Brain microvascular endothelial cell (primary cell): ENCODE results near the gene TCAIM.
"Not testable (repeated sequence)": the region's sequence is repeated elsewhere in the genome, so short reads cannot be mapped to it uniquely, and the experiment has no call there.

Experiments
- DNase-seq: peaks from one replicate; pipeline ENCODE4 v3.0.0-alpha.2; 2020
- H3K27ac ChIP-seq: fragments of 250-450 bp; sonication (Bioruptor Pico); 2 replicates; pipeline ENCODE4 v1.5.1; 2020; ENCODE audit warnings: mild to moderate bottlenecking, moderate library complexity
- H3K27me3 ChIP-seq: fragments of 250-450 bp; sonication (Bioruptor Pico); replicated peaks from 2 replicates; pipeline ENCODE4 v1.5.1; 2020; ENCODE audit warnings: mild to moderate bottlenecking
- H3K36me3 ChIP-seq: fragments of 250-450 bp; sonication (Bioruptor Pico); replicated peaks from 2 replicates; pipeline ENCODE4 v1.5.1; 2020; ENCODE audit warnings: mild to moderate bottlenecking
- H3K4me3 ChIP-seq: 2 replicates; pipeline ENCODE4 v1.5.1; 2011; ENCODE audit warnings: low read depth, mild to moderate bottlenecking, control low read depth, low read length, moderate library complexity
- in situ Hi-C: cut with HindIII; loops from 2 replicates; pipeline ENCODE4 v1.10.0; 2017; ENCODE audit warnings: low sequenced_read_pairs, low pct_ligation_motif_present
- TF ChIP-seq, protein P1 (sequence below): IDR thresholded peaks from 2 replicates; pipeline ENCODE4 v1.5.1; 2011; ENCODE audit warnings: low read depth, mild to moderate bottlenecking, moderate library complexity, low read length, control low read depth, inconsistent platforms; ENCODE audit errors: missing control alignments

Gene TCAIM

DNA sequence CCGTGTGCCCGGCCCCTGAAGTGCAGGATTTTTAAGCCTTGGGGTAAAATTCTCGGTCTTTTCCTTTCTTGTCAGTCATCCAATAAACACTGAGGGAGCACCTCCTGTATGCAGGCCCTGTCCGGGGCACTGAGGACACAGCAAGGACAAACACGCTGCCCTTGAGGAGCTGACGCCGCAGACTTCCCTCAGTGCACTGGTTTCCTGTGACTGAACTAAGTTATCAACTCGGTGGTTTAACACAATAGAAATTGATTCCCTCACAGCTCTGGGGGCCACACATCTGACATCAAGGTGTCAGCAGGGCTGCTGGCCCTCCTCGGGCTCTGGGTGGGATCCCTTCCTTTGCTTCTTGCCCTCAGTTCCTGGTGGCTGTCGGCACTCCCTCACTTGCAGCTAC is 73.8 kb downstream of the TCAIM start:
- Histone ChIP-seq H3K27me3 (no peaks in the 10 kb centered on the region), H3K27ac (no peak overlapping the region), H3K4me3 (no peak overlapping the region), H3K36me3 (no peaks in the 10 kb centered on the region)
- TF ChIP-seq, protein P1, sequence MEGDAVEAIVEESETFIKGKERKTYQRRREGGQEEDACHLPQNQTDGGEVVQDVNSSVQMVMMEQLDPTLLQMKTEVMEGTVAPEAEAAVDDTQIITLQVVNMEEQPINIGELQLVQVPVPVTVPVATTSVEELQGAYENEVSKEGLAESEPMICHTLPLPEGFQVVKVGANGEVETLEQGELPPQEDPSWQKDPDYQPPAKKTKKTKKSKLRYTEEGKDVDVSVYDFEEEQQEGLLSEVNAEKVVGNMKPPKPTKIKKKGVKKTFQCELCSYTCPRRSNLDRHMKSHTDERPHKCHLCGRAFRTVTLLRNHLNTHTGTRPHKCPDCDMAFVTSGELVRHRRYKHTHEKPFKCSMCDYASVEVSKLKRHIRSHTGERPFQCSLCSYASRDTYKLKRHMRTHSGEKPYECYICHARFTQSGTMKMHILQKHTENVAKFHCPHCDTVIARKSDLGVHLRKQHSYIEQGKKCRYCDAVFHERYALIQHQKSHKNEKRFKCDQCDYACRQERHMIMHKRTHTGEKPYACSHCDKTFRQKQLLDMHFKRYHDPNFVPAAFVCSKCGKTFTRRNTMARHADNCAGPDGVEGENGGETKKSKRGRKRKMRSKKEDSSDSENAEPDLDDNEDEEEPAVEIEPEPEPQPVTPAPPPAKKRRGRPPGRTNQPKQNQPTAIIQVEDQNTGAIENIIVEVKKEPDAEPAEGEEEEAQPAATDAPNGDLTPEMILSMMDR, result no peak
- DNase-seq, result no peak
- in situ Hi-C loops, result no loop called here

DNA sequence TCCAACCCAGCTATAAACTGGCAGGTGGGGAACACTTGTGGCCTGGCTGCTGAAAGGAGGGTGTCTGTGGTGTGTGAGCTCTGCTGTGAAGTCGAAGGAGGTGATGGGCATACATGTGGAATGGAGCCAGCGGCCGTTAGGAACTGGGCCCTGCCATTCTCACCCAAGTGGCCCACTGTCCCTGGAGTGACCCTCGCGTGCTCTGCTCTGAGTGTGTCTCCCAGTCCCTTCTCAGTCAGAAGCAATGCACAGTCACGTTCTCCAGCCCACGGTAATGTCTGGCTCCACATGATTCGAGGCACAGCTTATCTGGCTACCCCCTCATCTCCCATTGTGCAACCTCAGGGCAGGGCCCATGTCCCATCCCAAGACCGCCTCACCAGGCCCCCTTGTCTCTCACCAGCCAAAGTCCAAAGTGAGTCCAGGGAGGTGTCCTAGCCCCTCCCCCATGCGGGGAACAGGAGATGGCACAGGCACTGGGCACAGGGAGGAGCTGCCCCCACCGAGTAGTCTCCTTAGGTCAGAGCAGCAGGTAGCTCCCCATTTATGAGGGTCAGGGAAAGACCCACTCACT is 76.0 kb downstream of the TCAIM start:
- TF ChIP-seq, protein P1, result no peak
- H3K4me3 ChIP-seq, result no peak overlapping the region
- in situ Hi-C loops, result no loop called here
- H3K27me3 ChIP-seq, result no peaks in the 10 kb centered on the region
- H3K36me3 ChIP-seq, result no peaks in the 10 kb centered on the region
- DNase-seq, result no peak
- no peak overlapping the region for H3K27ac ChIP-seq

DNA sequence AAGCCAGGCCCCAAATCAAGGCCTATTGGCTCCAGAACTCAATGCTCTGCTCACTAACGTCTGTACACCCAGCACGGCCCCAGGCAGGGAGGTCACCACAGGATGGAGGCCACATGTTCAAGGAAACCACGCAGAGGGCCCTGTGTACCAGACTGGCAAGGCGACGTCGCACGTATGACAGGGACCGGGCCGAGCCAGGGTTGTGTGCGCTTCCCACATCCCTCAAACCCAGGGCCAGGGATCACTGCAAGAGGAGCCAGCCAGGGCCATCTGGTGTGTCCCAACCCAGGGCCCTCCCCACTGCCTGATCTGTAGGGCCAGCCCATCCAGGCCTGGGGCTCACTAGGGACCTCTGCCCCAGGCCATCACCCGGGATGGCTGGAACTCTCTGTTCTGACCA is 76.9 kb downstream of the TCAIM start:
- H3K36me3 ChIP-seq, result no peaks in the 10 kb centered on the region
- H3K4me3 ChIP-seq, result no peak overlapping the region
- in situ Hi-C loops, result no loop called here
- TF ChIP-seq, protein P1, result no peak
- H3K27ac ChIP-seq, result no peak overlapping the region
- no peak for DNase-seq
- H3K27me3 ChIP-seq, result no peaks in the 10 kb centered on the region

DNA sequence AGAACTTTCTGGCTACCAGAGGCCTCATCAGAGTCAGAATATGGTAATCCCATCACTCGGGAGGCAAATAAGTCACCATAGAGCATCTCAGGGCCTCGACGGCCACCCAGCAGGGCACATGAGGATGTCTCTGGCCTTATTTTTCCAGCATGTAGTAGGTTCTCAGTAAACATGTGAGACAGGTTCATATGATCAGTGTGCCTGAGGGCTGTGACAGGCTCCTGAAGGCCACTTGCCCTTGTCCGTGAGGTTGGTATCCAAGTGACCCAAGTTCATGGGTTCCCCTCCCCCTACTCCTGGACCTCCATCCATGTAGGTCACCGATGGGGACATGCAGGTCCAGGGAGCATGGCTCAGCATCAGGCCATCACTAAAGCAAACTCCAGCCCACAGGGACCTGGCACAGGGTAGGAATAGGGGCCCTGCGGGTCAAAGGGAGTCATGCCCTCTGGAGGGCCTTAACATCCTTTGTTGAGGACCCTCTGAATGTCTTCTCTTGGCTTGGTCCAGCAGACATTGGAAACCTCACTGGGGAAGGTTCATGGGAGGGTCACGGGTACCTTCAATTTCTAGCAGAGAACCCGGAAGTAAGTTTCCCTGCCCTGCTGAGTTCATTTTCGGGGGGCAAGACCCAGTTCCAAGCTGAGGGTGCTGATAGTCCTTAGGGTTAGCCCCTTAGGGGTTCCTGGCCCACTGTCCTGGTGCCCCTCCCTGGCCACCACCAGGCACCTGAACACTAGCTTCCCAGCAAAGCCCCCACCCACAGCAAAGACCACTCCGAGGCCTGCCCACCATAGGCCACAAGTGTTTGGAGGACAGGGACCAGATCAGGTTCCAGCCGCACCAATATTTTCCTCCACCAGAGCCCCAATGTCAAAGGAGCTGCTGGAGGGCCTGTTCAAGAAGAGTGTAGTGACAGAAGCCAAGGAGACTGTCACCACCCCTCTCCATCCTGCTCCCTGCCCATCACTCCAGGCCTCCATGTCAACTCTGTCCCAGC is 77.8 kb downstream of the TCAIM start:
- TF ChIP-seq, protein P1, result no peak
- Histone ChIP-seq H3K36me3 (no peaks in the 10 kb centered on the region), H3K4me3 (no peak overlapping the region), H3K27ac (no peak overlapping the region), H3K27me3 (no peaks in the 10 kb centered on the region)
- no peak for DNase-seq
- in situ Hi-C loops, result no loop called here

DNA sequence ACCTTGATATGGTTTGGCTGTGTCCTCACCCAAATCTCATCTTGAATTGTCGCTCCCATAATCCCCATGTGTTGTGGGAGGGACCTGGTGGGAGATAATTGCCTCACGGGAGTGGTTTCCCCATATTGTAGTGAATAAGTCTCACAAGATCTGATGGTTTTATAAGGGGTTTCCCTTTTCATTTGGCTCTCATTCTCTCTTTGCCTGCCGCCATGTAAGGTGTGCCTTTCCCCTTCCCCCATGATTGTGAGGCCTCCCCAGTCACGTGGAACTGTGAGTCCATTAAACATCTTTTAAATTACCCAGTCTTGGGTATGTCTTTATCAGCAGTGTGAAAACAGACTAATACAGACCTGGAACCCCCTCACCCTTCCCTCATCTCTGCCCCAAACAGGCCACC is 79.6 kb downstream of the TCAIM start:
- in situ Hi-C loops, H3K4me3 ChIP-seq, DNase-seq, H3K36me3 ChIP-seq, H3K27ac ChIP-seq, H3K27me3 ChIP-seq: not testable (repeated sequence)

DNA sequence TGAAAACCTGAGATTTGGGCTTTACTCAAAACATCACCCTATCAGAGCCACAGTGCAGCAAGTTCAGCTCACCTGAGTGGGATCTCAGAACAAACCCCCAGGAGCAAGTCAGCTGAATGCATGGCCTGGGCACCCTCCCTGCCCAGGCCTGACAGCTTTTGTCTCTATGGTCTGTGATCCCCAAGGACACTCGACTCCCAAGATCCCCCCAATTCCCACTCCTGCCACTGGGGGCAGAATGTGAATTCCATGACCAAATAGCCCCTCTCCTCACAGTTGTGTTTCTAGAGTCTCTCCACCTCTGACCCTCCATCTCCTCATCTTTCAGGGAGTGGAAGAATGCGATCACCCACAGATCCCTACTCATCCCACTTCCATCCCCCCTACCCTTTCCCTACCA is 80.0 kb downstream of the TCAIM start:
- H3K27ac ChIP-seq, result no peak overlapping the region
- no peaks in the 10 kb centered on the region for H3K27me3 ChIP-seq
- no peak for DNase-seq
- H3K36me3 ChIP-seq, result no peaks in the 10 kb centered on the region
- in situ Hi-C loops, result no loop called here
- no peak overlapping the region for H3K4me3 ChIP-seq
- TF ChIP-seq, protein P1, result peak; percentile 58
